HG03520 (cell line): ENCODE data around the gene ATAD3B.
"Not testable (repeated sequence)": the region's sequence is repeated elsewhere in the genome, so short reads cannot be mapped to it uniquely, and the experiment has no call there.

Source experiments
- ATAC-seq: cut with Tn5 transposase; IDR thresholded peaks from one replicate; pipeline ENCODE4 v1.9.1; 2021; ENCODE audit warnings: mild to moderate bottlenecking, moderate library complexity; ENCODE audit not compliant: unreplicated experiment

The ATAD3B gene

GRCh38 chr1:1477206-1477605 is 5.6 kb downstream of the ATAD3B start:
- no peak for ATAC-seq

- no peak for ATAC-seq
These were observed 8.3 kb downstream of the ATAD3B start for GRCh38 chr1:1479547-1480487.

- not testable (repeated sequence) for ATAC-seq
These were observed 8.9 kb downstream of the ATAD3B start for GRCh38 chr1:1480488-1480867.

- ATAC-seq: not testable (repeated sequence)
These were observed 10.2 kb downstream of the ATAD3B start for GRCh38 chr1:1481811-1482210.

- ATAC-seq: no peak
These were observed 11.3 kb downstream of the ATAD3B start for GRCh38 chr1:1482856-1483255.

GRCh38 chr1:1483714-1484113 is 12.1 kb downstream of the ATAD3B start:
- ATAC-seq: no peak

- ATAC-seq: not testable (repeated sequence)
These were observed 13.6 kb downstream of the ATAD3B start for GRCh38 chr1:1484976-1485750.

DNA sequence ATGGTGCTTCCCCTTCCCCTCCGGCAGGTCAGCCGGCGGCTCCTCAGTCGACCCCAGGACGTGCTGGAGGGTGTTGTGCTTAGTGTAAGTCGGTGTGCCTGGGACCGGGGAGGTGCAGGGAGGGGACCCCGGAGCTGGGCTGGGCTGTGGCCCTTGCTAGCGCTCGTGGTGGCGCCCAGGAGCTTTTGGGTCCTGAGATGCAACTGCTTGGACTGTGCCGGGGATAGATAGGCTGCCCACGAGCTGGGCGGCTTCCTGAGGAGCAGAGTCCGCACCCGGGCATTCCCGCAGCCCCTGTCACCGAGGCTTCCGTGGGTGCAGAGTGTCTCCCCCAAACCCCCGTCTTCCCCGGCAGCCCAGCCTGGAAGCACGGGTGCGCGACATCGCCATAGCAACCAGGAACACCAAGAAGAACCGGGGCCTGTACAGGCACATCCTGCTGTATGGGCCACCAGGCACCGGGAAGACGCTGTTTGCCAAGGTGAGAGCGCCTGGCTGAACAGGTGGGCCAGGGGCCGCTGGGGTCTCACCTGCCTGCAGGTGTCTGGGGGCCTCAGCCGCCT is 14.3 kb downstream of the ATAD3B start:
- not testable (repeated sequence) for ATAC-seq

DNA sequence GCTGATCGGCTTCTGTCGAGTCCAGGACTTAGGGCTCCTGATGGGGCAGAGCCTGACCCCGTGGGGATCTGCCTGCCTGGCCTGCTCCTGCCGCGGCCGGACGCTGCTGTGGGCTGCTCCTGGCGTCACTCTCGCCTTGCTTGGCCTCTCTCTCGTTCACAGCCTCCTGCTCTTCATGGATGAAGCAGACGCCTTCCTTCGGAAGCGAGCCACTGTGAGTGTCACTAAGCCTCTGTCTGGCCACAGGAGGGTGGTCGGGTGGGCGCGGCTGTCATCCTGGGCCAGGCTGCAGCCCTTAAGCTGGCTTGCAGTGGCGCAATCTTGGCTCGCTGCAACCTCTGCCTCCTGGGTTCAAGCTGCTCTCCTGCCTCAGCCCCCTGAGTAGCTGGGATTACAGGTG is 16.1 kb downstream of the ATAD3B start:
- no peak for ATAC-seq

GRCh38 chr1:1489231-1489630 is 17.7 kb downstream of the ATAD3B start:
- no peak for ATAC-seq

DNA sequence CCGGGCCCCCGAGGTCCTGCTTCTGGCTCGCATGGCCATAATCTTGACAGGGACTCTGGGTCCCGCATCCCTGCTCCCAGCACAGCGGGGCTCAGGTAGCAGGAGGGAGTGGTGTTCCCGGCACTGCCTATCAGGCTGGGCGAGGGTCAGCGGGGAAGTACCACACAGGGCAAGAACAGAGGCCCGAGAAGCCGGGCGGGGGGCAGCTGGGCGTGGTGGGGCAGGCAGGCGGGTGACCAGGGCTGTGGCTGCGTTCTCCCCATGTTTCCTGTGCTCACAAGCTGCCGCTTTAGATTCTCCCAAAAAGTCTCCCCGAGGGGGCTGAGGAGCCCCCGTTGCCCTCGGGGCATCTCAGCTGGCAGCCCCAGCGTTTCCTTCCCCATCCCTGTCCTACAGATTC is 18.3 kb downstream of the ATAD3B start:
- ATAC-seq: no peak

- ATAC-seq: no peak
These were observed 19.2 kb downstream of the ATAD3B start for GRCh38 chr1:1490633-1491230.

DNA sequence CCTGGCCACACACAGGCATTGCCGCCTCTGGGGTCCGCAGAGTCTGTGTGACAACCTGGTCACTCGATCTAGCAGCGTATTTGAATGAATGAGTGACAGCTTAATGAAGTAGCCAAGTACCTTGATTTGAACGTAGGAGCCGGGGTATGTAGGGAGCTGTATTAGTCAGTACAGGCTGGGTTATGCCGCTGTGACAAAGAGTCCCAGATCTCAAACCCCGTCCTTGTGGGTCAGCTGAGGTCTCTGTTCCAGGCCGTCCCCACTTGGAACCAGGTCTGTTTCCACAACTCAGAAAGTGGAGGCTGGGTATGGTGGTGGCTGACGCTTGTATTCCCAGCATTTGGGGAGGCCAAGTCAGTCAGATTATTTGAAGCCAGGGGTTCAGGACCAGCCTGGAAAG is 20.0 kb downstream of the ATAD3B start:
- no peak for ATAC-seq

DNA sequence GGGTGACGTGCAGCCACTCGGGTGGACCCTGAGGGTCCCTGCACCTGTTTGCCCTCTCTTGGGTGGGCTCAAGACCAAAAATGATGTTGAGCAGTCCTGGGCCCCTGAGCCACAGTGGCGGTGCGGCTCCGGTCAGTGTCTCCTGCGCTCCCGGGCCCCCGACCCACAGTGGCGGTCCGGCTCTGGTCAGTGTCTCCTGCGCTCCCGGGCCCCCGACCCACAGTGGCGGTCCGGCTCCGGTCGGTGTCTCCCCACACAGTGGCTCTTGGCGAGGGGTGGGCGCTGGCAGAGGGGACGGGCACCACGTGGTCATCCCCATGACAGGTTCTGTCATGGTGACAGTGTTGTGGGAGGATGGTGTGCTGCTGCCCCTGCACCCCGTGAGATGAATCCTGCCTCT is 22.7 kb downstream of the ATAD3B start:
- not testable (repeated sequence) for ATAC-seq

DNA sequence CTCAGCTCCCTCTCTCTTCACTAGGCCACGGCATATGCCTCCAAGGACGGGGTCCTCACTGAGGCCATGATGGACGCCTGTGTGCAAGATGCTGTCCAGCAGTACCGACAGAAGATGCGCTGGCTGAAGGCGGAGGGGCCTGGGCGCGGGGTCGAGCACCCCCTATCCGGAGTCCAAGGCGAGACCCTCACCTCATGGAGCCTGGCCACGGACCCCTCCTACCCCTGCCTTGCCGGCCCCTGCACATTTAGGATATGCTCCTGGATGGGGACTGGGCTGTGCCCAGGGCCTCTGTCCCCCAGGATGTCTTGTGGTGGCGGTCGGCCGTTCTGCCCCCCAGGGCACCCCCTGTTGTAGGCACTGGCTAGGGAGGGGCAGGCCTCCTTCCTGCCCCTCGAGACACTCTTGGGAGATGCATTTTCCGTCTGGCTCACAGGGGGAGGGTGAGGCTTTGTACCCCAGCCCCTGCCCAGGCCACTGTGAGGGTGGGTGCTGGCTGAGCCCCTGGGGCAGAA is 24.0 kb downstream of the ATAD3B start:
- not testable (repeated sequence) for ATAC-seq

- not testable (repeated sequence) for ATAC-seq
These were observed 33.3 kb downstream of the ATAD3B start for GRCh38 chr1:1504777-1505365.

GRCh38 chr1:1505366-1505798 is 33.8 kb downstream of the ATAD3B start:
- not testable (repeated sequence) for ATAC-seq

DNA sequence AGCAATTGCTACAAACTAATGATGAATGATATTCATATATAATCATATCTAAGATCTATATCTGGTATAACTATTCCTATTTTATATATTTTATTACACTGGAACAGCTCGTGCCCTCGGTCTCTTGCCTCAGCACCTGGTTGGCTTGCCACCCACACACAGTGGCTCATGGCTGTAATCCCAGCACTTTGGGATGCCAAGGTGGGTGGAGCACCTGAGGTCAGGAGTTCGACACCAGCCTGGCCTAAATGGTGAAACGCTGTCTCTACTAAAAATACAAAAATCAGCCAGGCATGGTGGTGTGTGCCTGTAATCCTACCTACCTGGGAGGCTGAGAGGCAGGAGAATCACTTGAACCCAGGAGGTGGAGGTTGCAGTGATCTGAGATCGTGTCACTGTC is 34.2 kb downstream of the ATAD3B start:
- not testable (repeated sequence) for ATAC-seq

GRCh38 chr1:1507305-1507704 is 35.7 kb downstream of the ATAD3B start:
- no peak for ATAC-seq

- ATAC-seq: not testable (repeated sequence)
These were observed 37.4 kb downstream of the ATAD3B start for GRCh38 chr1:1508775-1509464.
